Muscle of leg (tissue), 11 donors: ENCODE results near the gene SEMA5B. TPM values are rescaled to one million over a fixed set of nuclear protein-coding genes. Genes with fewer than 3 reads are reported as not detected.

Experiments used
- DNase-seq: peaks from one replicate; pipeline ENCODE4 v3.0.0; 2013
- H3K27ac ChIP-seq: one replicate; pipeline ENCODE4 v1.5.1; 2013; ENCODE audit warnings: mild to moderate bottlenecking, low read length, control low read depth
- H3K27me3 ChIP-seq: one replicate; pipeline ENCODE4 v1.6.1; 2013; ENCODE audit warnings: low read length; ENCODE audit not compliant: control insufficient read depth, insufficient read depth
- H3K36me3 ChIP-seq: one replicate; pipeline ENCODE4 v1.6.1; 2013; ENCODE audit warnings: low read length; ENCODE audit not compliant: control insufficient read depth, insufficient read depth
- H3K4me1 ChIP-seq: one replicate; pipeline ENCODE4 v1.6.1; 2013; ENCODE audit warnings: low read length; ENCODE audit not compliant: control insufficient read depth, insufficient read depth
- H3K4me3 ChIP-seq: one replicate; pipeline ENCODE4 v1.5.1; 2013; ENCODE audit warnings: low read length, control low read depth
- H3K9me3 ChIP-seq: replicated peaks from 2 replicates; pipeline ENCODE4 v1.6.1; 2013; ENCODE audit warnings: low read depth, low read length; ENCODE audit not compliant: control insufficient read depth
- WGBS: methylation state at CpG from one replicate; pipeline ENCODE4 v1.1.5; 2013; ENCODE audit warnings: missing lambda C conversion rate; ENCODE audit not compliant: insufficient coverage; 5-methylcytosine and 5-hydroxymethylcytosine counted together
- polyA plus RNA-seq, 8 donors: library from polyadenylated mRNA; unstranded; fragments of 120-200 nt; gene quantifications; one replicate each; pipeline versions ENCODE4 v1.2.1 to v1.2.3, GENCODE V29; 2013; ENCODE audit warnings: inconsistent platforms in 1 of 8, low replicate concordance in 1 of 8; ENCODE audit not compliant: insufficient read length in 8 of 8, insufficient read depth in 1 of 8
- total RNA-seq: library from RNA; stranded (reverse); fragments of 120-200 nt; gene quantifications from one replicate; pipeline ENCODE4 v1.2.4, GENCODE V29; 2013

The SEMA5B gene
- total and polyA plus RNA-seq, 9 donors: 14.3 to 35.4 (median 25.7) TPM

DNA sequence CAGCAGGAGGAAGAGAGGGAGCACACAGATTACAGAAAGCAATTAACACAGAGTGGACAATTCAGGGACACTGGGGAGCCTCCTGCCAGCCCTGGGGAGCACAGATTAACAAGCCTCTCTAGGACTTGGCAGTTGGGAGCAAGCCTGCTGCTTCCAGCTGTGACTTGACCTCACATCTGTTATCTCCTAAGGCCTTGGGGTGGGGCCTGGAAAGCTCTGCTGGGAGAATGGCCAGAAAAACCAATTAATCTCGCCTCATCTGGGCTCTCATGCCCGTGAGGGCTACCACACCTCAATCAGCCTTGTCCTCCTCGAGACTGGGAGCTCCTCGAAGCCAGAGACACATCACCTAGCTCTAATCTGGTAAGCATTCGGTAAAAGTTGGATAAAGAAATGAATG lies 39.1 kb downstream of the SEMA5B start:
- WGBS: no CpG with 5 or more reads among the region's 5 CpGs
- peaks cover 75% of the 10 kb centered on the region for H3K4me1 ChIP-seq
- no peak overlapping the region for H3K4me3 ChIP-seq
- no peaks in the 10 kb centered on the region for H3K9me3 ChIP-seq
- DNase-seq: peak; percentile 60
- peaks cover 34% of the 10 kb centered on the region for H3K27me3 ChIP-seq
- peak overlapping the region; percentile 25 for H3K27ac ChIP-seq
- no peaks in the 10 kb centered on the region for H3K36me3 ChIP-seq

DNA sequence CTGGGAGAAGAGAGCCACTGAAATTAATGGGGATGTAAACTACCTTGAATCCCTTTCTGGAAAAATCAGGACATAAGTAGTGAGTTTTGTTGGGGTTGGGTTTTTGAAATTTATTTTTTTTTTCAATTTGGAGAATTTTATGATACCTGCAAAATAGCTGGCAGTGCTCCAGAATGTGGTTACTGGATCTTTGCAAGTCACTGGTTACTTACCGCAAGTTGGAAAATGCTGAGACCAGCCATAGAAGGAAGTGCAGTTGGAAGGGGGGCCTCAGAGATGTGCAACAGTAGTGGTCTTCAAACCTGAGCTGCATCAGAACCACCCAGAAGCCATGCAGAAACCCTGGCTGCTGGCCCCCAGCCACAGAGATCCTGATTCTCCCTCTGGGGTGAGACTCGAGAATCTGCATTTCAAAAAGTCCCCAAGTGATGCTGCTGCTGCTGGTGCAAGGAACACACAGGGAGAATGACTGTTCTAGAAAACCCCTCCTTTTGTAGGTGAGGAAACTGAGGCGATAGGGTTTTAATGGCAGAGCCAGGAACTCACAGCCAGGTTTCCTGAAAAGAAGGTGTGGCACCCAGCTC lies 39.7 kb downstream of the SEMA5B start:
- Histone ChIP-seq H3K9me3 (no peaks in the 10 kb centered on the region), H3K36me3 (no peaks in the 10 kb centered on the region), H3K27me3 (peaks cover 29% of the 10 kb centered on the region), H3K27ac (no peak overlapping the region), H3K4me1 (peaks cover 74% of the 10 kb centered on the region), H3K4me3 (no peak overlapping the region)
- DNase-seq: no peak
- 85% methylated on average over 1 of the region's 3 CpGs for WGBS

DNA sequence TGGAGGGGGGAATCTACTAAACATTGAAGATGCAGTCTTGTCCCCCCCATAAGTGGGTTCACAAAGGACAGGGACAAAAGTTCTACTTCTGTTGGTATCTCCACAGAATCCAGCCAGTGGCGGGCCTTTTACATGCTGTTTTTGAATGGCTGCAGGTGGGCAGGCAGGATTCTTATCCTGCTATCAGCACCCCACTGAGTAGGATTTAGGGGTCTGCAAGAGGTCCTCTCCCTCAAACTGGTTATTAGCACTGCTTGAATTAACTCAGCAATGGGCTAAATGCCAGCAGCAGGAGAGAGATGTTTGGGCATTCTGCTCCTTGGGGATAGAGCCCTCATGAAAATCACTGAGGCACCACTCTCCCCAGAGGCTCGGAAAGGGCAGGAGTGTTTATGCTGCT lies 40.3 kb downstream of the SEMA5B start:
- Histone ChIP-seq H3K27ac (no peak overlapping the region), H3K36me3 (no peaks in the 10 kb centered on the region), H3K4me3 (no peak overlapping the region), H3K4me1 (peaks cover 74% of the 10 kb centered on the region), H3K9me3 (no peaks in the 10 kb centered on the region), H3K27me3 (peaks cover 25% of the 10 kb centered on the region)
- no peak for DNase-seq
- WGBS: no CpG with 5 or more reads among the region's 2 CpGs

DNA sequence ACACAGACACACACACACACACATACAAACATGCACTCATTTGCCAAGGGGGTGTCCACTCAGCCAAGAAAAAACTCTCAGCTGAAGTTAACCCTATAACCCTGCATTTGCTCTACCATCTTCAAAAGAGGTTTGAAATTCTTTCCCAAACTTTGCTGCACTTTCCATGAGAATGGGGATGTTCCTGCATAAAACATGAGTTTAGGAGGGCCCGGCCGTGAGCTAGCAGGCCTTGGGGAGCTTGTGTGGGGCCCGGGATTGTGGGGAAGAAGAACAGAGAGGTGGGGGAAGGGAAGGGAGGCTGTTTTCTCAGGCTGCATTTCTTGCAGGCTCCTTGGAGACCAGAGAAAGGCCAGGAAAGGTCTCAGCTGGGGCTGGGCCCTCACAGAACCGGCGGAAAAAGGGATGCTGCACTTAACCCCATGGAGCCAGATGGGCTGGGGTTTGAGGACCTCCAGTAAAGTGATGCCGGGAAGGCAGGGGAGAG lies 40.8 kb downstream of the SEMA5B start:
- Histone ChIP-seq H3K36me3 (no peaks in the 10 kb centered on the region), H3K4me3 (no peak overlapping the region), H3K4me1 (peaks cover 73% of the 10 kb centered on the region), H3K27ac (no peak overlapping the region), H3K27me3 (peaks cover 23% of the 10 kb centered on the region), H3K9me3 (no peaks in the 10 kb centered on the region)
- peak; percentile 50 for DNase-seq
- WGBS: 15% methylated on average over 6 of the region's 6 CpGs

DNA sequence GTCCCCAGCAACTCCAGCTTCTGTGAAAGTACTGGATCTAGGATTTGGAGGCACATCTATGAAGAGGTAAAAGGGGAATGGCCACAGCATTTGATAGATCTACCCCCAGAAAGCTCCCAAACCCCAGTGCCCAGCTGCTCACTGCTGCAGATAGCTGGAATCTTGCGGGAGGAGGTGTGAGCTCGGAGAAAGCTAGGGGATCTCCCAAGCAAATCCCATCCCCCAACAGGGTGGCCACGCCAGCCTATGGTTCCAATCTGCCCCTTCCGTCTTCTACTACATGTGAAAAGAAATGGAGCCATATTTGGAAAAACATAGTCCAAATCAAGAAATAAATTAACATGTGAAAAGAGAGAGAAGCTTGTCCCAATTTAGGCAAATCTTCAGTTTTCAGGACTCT lies 42.0 kb downstream of the SEMA5B start:
- H3K4me1 ChIP-seq: peaks cover 63% of the 10 kb centered on the region
- no peaks in the 10 kb centered on the region for H3K9me3 ChIP-seq
- WGBS: no CpG with 5 or more reads among the region's 4 CpGs
- no peak for DNase-seq
- peaks cover 18% of the 10 kb centered on the region for H3K27me3 ChIP-seq
- H3K36me3 ChIP-seq: no peaks in the 10 kb centered on the region
- no peak overlapping the region for H3K27ac ChIP-seq
- no peak overlapping the region for H3K4me3 ChIP-seq

DNA sequence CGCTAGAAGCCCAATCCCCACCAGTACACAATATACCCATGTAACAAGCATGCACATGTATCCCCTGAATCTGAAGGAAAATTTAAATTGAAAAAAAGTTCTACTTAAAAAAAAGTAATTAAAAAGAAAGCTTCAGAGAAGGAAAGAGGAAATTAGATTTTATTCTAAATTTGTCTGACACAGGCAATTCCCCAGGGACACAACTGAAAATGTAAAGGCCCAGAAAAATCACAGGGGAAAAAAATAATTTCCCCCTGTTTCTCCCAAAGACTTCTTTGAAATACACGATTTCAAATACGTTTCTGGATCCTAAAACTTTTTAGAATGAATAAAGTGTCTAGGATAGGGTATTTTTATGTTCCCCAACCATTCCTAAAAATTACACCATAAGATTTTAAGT lies 42.9 kb downstream of the SEMA5B start:
- WGBS: no CpG with 5 or more reads among the region's 3 CpGs

DNA sequence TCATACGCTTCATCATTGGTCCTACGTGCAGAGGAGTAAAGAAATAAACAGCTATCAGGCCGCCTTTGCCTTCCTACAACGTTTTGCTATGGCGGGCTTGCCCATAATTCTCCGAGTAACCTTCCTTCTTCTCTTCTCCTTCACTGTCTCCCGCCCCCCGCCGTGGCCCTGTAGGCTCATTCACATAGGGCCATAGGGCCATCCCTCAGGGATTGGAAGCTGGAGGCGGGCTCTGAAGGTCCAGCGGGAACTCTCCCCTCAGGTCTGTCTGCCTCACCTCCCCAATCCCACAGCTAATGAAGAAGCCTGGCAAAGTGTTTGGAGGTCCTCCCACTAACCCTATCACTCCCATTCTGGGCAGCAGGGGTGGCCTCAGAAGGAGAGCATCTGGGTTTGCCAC lies 43.6 kb downstream of the SEMA5B start:
- H3K27me3 ChIP-seq: peaks cover 8% of the 10 kb centered on the region
- H3K4me1 ChIP-seq: peaks cover 59% of the 10 kb centered on the region
- WGBS: 73% methylated on average over 11 of the region's 11 CpGs
- H3K4me3 ChIP-seq: no peak overlapping the region
- H3K27ac ChIP-seq: no peak overlapping the region
- no peaks in the 10 kb centered on the region for H3K9me3 ChIP-seq
- H3K36me3 ChIP-seq: no peaks in the 10 kb centered on the region
- no peak for DNase-seq

More for the DNA sequence above, 42.9 kb downstream of the SEMA5B start:
- H3K36me3 ChIP-seq: no peaks in the 10 kb centered on the region
- H3K4me1 ChIP-seq: peaks cover 58% of the 10 kb centered on the region
- no peaks in the 10 kb centered on the region for H3K9me3 ChIP-seq
- peaks cover 12% of the 10 kb centered on the region for H3K27me3 ChIP-seq
- no peak for DNase-seq
- no peak overlapping the region for H3K27ac ChIP-seq
- H3K4me3 ChIP-seq: no peak overlapping the region

DNA sequence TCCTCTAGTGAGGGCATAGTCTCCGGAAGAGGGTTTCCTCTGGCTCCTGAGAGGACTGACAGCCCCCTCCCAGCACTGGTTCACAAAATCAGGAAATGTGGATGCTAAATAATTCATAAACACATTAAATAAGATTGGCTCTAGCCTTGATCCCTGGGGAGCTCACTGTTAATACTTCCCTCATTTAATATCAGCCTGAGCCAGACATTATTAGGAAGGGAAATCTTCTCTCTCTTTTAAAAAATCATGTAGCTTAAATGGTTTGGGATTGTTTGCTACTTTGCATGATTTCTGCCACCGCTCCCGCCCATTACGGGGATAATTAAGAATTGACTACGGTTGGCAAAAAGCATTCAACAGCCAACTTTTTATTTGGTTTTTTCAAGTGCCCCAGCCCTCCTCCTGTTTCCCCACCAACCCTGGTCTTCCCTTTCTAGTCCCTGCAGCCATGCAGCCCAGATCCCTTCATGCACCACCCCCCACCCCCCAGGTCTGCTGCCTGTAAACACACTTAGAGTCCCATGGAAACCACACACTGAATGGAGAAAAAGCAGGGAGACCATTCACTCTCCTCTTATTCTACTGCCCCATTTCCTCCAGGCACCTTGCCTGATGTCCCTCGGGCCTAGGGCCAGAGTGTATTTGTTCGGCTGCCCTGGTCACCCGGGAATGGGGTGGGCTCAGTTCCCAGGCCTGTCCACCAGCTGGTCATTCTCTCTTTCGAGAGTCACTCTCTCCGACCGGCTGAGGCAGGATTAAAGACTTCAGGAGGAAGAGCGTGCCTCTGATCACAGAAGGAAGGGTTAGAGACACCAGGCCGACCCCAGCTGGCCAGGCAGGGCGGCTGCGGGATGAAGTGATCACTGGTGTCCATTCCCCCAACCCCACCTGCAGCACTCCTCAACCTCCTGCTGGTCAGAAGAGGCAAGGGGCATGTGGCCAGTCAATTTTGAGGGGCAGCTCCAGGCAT lies 45.1 kb downstream of the SEMA5B start:
- DNase-seq: peak; percentile 77
- Histone ChIP-seq H3K27me3 (peaks cover 9% of the 10 kb centered on the region), H3K4me3 (no peak overlapping the region), H3K4me1 (peaks cover 60% of the 10 kb centered on the region), H3K9me3 (no peaks in the 10 kb centered on the region), H3K36me3 (no peaks in the 10 kb centered on the region), H3K27ac (peak overlapping the region; percentile 71)
- 34% methylated on average over 7 of the region's 15 CpGs for WGBS

DNA sequence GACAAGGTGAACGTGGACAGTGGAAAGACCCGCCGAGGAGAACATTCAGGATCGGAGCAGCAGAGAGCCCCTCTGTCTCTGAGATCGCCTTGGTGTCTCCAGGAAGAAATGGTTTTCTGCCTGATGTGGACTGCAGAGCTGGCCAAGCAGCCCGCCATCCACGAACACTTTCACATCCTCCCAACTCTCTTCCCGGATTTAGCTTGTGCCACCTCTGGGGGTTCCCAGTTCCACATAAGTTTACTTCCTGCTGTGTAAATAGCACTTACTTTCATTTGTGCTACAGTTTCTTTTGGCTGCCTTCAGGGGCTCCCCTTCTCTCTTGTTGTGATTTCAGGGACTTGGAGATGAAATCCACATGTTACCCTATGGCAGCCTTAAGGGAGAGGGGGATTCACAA lies 48.4 kb downstream of the SEMA5B start:
- Histone ChIP-seq H3K27ac (peak overlapping the region; percentile 6), H3K9me3 (no peaks in the 10 kb centered on the region), H3K4me3 (no peak overlapping the region), H3K36me3 (no peaks in the 10 kb centered on the region), H3K27me3 (peaks cover 4% of the 10 kb centered on the region), H3K4me1 (peaks cover 74% of the 10 kb centered on the region)
- WGBS: 52% methylated on average over 8 of the region's 8 CpGs
- DNase-seq: peak; percentile 38

DNA sequence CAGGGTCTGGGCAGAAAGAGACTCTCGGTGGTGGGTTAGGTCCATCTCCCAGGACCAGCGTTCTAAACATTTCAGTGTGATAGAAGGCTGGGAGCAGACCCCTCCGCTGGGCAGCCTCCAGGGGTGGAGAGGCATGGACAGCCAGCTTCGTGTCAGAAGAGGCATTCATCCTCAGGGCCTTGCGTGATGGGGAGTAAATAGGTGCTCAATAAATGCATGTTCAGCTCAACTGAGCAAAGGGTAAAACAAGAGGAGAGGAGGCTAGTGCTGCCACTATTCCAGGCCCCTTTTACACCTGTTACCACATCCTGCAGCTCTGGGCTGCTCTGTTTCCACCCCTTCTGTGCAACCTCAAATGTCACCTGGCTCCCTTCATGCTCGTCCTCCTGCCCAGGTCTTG lies 49.0 kb downstream of the SEMA5B start:
- H3K4me1 ChIP-seq: peaks cover 73% of the 10 kb centered on the region

More for the DNA sequence above, 49.0 kb downstream of the SEMA5B start:
- no peak for DNase-seq
- Histone ChIP-seq H3K9me3 (no peaks in the 10 kb centered on the region), H3K27me3 (peaks cover 2% of the 10 kb centered on the region), H3K27ac (peak overlapping the region; percentile 54), H3K36me3 (no peaks in the 10 kb centered on the region), H3K4me3 (no peak overlapping the region)
- 54% methylated on average over 5 of the region's 6 CpGs for WGBS
